SU-DHL-6 (cell line): ENCODE measurements around the gene RELA.
A peak's percentile ranks its signal among the peaks of the same experiment; 100 is the strongest.

Experiments
- H2AFZ ChIP-seq: fragments of 200-600 bp; sonication (generic); 2 replicates; pipeline ENCODE4 v1.6.1; 2014; ENCODE audit warnings: low read depth, mild to moderate bottlenecking, moderate library complexity, mixed read lengths, antibody characterized with exemption, low read length; ENCODE audit not compliant: severe bottlenecking
- H3F3A ChIP-seq: fragments of 200-600 bp; shearing (Covaris generic); 2 replicates; pipeline ENCODE4 v1.6.0; 2016; ENCODE audit warnings: antibody characterized with exemption, mild to moderate bottlenecking; ENCODE audit not compliant: insufficient read depth
- H3K27ac ChIP-seq: fragments of 200-600 bp; sonication (generic); 2 replicates; pipeline ENCODE4 v1.5.1; 2016; ENCODE audit warnings: low read depth, mild to moderate bottlenecking, low read length, moderate library complexity, mixed read lengths
- H3K27me3 ChIP-seq: fragments of 200-600 bp; sonication (generic), shearing (Covaris generic); 2 replicates; pipeline ENCODE4 v1.6.0; 2014; ENCODE audit warnings: mild to moderate bottlenecking, low read length
- H3K36me3 ChIP-seq: fragments of 200-600 bp; sonication (generic); 2 replicates; pipeline ENCODE4 v1.6.1; 2014; ENCODE audit warnings: mild to moderate bottlenecking, low read length, mixed read lengths
- H3K4me2 ChIP-seq: fragments of 300-600, 200-600 bp; shearing (Covaris generic), sonication (generic); 2 replicates; pipeline ENCODE4 v1.6.0; 2014; ENCODE audit warnings: low read length, low read depth, mild to moderate bottlenecking; ENCODE audit not compliant: poor library complexity, severe bottlenecking
- H3K4me3 ChIP-seq: fragments of 200-600 bp; sonication (generic); 2 replicates; pipeline ENCODE4 v1.5.1; 2014; ENCODE audit warnings: antibody characterized with exemption, low read length, mild to moderate bottlenecking, mixed read lengths; ENCODE audit not compliant: insufficient read depth, poor library complexity, severe bottlenecking
- H3K79me2 ChIP-seq: fragments of 200-600 bp; sonication (generic); 2 replicates; pipeline ENCODE4 v1.6.1; 2014; ENCODE audit warnings: mild to moderate bottlenecking, low read length, moderate library complexity; ENCODE audit not compliant: insufficient read depth
- H3K9ac ChIP-seq: fragments of 200-600 bp; sonication (generic); 2 replicates; pipeline ENCODE4 v1.7.0; 2014; ENCODE audit warnings: mild to moderate bottlenecking, low read length
- H3K9me2 ChIP-seq: fragments of 200-600 bp; sonication (generic); replicated peaks from 2 replicates; pipeline ENCODE4 v1.6.1; 2014; ENCODE audit warnings: low read length; ENCODE audit not compliant: insufficient read depth
- H3K9me3 ChIP-seq: fragments of 200-600 bp; sonication (generic); 2 replicates; pipeline ENCODE4 v1.6.1; 2014; ENCODE audit warnings: low read length, mixed read lengths; ENCODE audit not compliant: insufficient read depth
- H4K20me1 ChIP-seq: fragments of 200-600 bp; sonication (generic); 2 replicates; pipeline ENCODE4 v1.6.1; 2014; ENCODE audit warnings: low read depth, mild to moderate bottlenecking, antibody characterized with exemption, low read length, moderate library complexity, mixed read lengths
- CTCF ChIP-seq: fragments of 200-600 bp; sonication (generic); IDR thresholded peaks from one replicate; pipeline ENCODE4 v1.5.1; 2017; ENCODE audit warnings: antibody characterized with exemption, mild to moderate bottlenecking, low read length, moderate library complexity; ENCODE audit not compliant: insufficient read depth, poor library complexity, severe bottlenecking
- EZH2phosphoT487 ChIP-seq: fragments of 200-600 bp; sonication (generic), shearing (Covaris generic); conservative IDR thresholded peaks from 2 replicates; pipeline ENCODE4 v1.6.1; 2018; ENCODE audit warnings: mild to moderate bottlenecking, antibody characterized with exemption, low read length, moderate library complexity, mixed read lengths

RELA gene

GRCh38 chr11:65662799-65663638 is at the start of gene RELA:
Gene RELA, minus strand, starts transcription at chr11:65662916. Its CDS starts 84 bp downstream, at chr11:65662832.
- peaks cover 18% of the 10 kb centered on the region for H3K79me2 ChIP-seq
- H3K27ac ChIP-seq, result peak within 1 kb of the TSS; percentile 80
- no peaks in the 10 kb centered on the region for H3K27me3 ChIP-seq
- peak within 1 kb of the TSS; percentile 100 for H3K4me2 ChIP-seq
- H3K36me3 ChIP-seq, result no peaks in the 10 kb centered on the region
- no peaks in the 10 kb centered on the region; the same call in 1 of the 2 replicates for H4K20me1 ChIP-seq
- TF ChIP-seq CTCF (no peak), EZH2phosphoT487 (no peak)
- H3K9me3 ChIP-seq, result no peaks in the 10 kb centered on the region
- H3K9ac ChIP-seq, result peak within 1 kb of the TSS; percentile 99
- H3K4me3 ChIP-seq, result peak within 1 kb of the TSS; percentile 98
- H3K9me2 ChIP-seq, result no peaks in the 10 kb centered on the region
- peak within 1 kb of the TSS; percentile 75 for H2AFZ ChIP-seq
- no peaks in the 10 kb centered on the region for H3F3A ChIP-seq

GRCh38 chr11:65711785-65712632 is 49.3 kb upstream of the RELA start, which contains the start of gene KAT5:
Gene KAT5, plus strand, starts transcription at chr11:65712252. Its CDS starts 16 bp downstream, at chr11:65712268.
- H4K20me1 ChIP-seq, result no peaks in the 10 kb centered on the region
- no peaks in the 10 kb centered on the region for H3K9me2 ChIP-seq
- H3K27me3 ChIP-seq, result no peaks in the 10 kb centered on the region
- H3K79me2 ChIP-seq, result peaks cover 6% of the 10 kb centered on the region; the same call in 1 of the 2 replicates
- H3K9me3 ChIP-seq, result no peaks in the 10 kb centered on the region
- H3K27ac ChIP-seq, result peak within 1 kb of the TSS; percentile 83
- peaks cover 10% of the 10 kb centered on the region for H3F3A ChIP-seq
- H3K36me3 ChIP-seq, result peaks cover 6% of the 10 kb centered on the region; the same call in 1 of the 2 replicates
- peak within 1 kb of the TSS; percentile 74 for H3K4me3 ChIP-seq
- peak within 1 kb of the TSS; percentile 76 for H3K9ac ChIP-seq
- TF ChIP-seq EZH2phosphoT487 (no peak), CTCF (peak; percentile 86)
- H3K4me2 ChIP-seq, result peak within 1 kb of the TSS; percentile 58
- H2AFZ ChIP-seq, result peak within 1 kb of the TSS; percentile 89

- H3K27ac ChIP-seq, result no peak overlapping the region
- no peak overlapping the region for H3K9ac ChIP-seq
Measured at GRCh38 chr11:65710421-65710820, 47.7 kb upstream of the RELA start.

More at GRCh38 chr11:65710421-65710820, 47.7 kb upstream of the RELA start:
- Histone ChIP-seq H3F3A (no peaks in the 10 kb centered on the region), H4K20me1 (no peaks in the 10 kb centered on the region), H3K9me3 (no peaks in the 10 kb centered on the region), H3K9me2 (no peaks in the 10 kb centered on the region), H3K36me3 (peaks cover 6% of the 10 kb centered on the region; the same call in 1 of the 2 replicates), H2AFZ (no peak overlapping the region), H3K79me2 (peaks cover 6% of the 10 kb centered on the region; the same call in 1 of the 2 replicates), H3K4me3 (no peak overlapping the region), H3K4me2 (no peak overlapping the region), H3K27me3 (no peaks in the 10 kb centered on the region)
- TF ChIP-seq EZH2phosphoT487, result no peak
- TF ChIP-seq CTCF, result no peak
